Hematopoietic multipotent progenitor cell (in vitro differentiated cells): ENCODE results near the gene MAP3K1. TPM values are rescaled to one million over a fixed set of nuclear protein-coding genes. Genes with fewer than 3 reads are reported as not detected.
A peak's percentile ranks its signal among the peaks of the same experiment; 100 is the strongest.
"Not testable (repeated sequence)": the region's sequence is repeated elsewhere in the genome, so short reads cannot be mapped to it uniquely, and the experiment has no call there.

ENCODE experiments used
- DNase-seq, 3 donors: peaks; one replicate each; pipeline ENCODE4 v3.0.0-alpha.2; 2011 to 2015; ENCODE audit warnings: low read depth in 2 of 3, low spot score in 2 of 3
- total RNA-seq: library from RNA; depleted of rRNA; stranded (reverse); fragments of >200 nt; gene quantifications from one replicate; pipeline ENCODE4 v1.2.3, GENCODE V29; 2012

The MAP3K1 gene
- total RNA-seq, result 21.3 TPM

GRCh38 chr5:56814963-56815657 lies at the start of gene MAP3K1:
Gene MAP3K1 (plus strand): TSS chr5:56815549. CDS start chr5:56815574, 25 bp downstream.
- peak; percentile 82 to 85 (median 83) for DNase-seq

- no peak for DNase-seq
Measured at GRCh38 chr5:56766926-56767325, 48.4 kb upstream of the MAP3K1 start.

GRCh38 chr5:56769875-56770604 lies 45.3 kb upstream of the MAP3K1 start:
- no peak for DNase-seq

GRCh38 chr5:56772767-56773166 lies 42.6 kb upstream of the MAP3K1 start:
- no peak for DNase-seq

- no peak for DNase-seq
Measured at GRCh38 chr5:56774957-56775356, 40.4 kb upstream of the MAP3K1 start.

GRCh38 chr5:56776212-56776846 lies 39.0 kb upstream of the MAP3K1 start:
- DNase-seq, result not testable (repeated sequence)

GRCh38 chr5:56783261-56783660 lies 32.1 kb upstream of the MAP3K1 start:
- DNase-seq, result no peak

GRCh38 chr5:56786346-56786745 lies 29.0 kb upstream of the MAP3K1 start:
- no peak for DNase-seq

GRCh38 chr5:56791396-56791795 lies 24.0 kb upstream of the MAP3K1 start:
- no peak for DNase-seq

GRCh38 chr5:56798521-56798920 lies 16.8 kb upstream of the MAP3K1 start:
- no peak for DNase-seq

- no peak for DNase-seq
Measured at GRCh38 chr5:56800186-56800585, 15.2 kb upstream of the MAP3K1 start.

- DNase-seq, result no peak
Measured at GRCh38 chr5:56801256-56801655, 14.1 kb upstream of the MAP3K1 start.

- DNase-seq, result no peak
Measured at GRCh38 chr5:56802205-56802604, 13.1 kb upstream of the MAP3K1 start.

GRCh38 chr5:56803025-56803424 lies 12.3 kb upstream of the MAP3K1 start:
- no peak for DNase-seq

- DNase-seq, result no peak
Measured at GRCh38 chr5:56803894-56804293, 11.5 kb upstream of the MAP3K1 start.

GRCh38 chr5:56807679-56808078 lies 7.7 kb upstream of the MAP3K1 start:
- no peak for DNase-seq

GRCh38 chr5:56808211-56808610 lies 7.1 kb upstream of the MAP3K1 start:
- DNase-seq, result no peak

- DNase-seq, result no peak
Measured at GRCh38 chr5:56810826-56811225, 4.5 kb upstream of the MAP3K1 start.

- peak in 1 of 3 donors; percentile 64 for DNase-seq
Measured at GRCh38 chr5:56812110-56812509, 3.2 kb upstream of the MAP3K1 start.

- no peak for DNase-seq
Measured at GRCh38 chr5:56813302-56813701, 2.0 kb upstream of the MAP3K1 start.

GRCh38 chr5:56814361-56814962 lies 887 bp upstream of the MAP3K1 start:
- peak in 1 of 3 donors; percentile 38 for DNase-seq
